GM21786 (cell line): ENCODE measurements around the gene FBXO46.
"Not testable (repeated sequence)": the region's sequence is repeated elsewhere in the genome, so short reads cannot be mapped to it uniquely, and the experiment has no call there.

Experiments
- ATAC-seq: cut with Tn5 transposase; IDR thresholded peaks from one replicate; pipeline ENCODE4 v1.9.1; 2021; ENCODE audit not compliant: unreplicated experiment

FBXO46 gene

GRCh38 chr19:45687599-45687998 is 43.1 kb downstream of the FBXO46 start:
- no peak for ATAC-seq

DNA sequence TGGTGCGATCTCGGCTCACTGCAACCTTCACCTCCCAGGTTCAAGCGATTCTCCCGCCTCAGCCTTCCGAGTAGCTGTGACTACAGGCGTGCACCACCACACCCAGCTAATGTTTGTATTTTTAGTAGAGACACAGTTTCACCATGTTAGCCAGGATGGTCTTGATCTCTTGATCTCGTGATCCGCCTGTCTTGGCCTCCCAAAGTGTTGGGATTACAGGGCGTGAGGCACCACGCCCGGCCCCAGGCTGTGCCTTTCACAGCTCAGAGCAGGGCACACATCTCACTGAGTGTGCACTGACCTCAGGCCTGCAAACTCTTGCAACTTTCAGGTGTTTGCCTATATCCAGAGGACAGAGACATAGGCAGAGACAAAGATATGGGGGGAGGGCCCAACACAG is 45.7 kb downstream of the FBXO46 start:
- ATAC-seq: not testable (repeated sequence)

DNA sequence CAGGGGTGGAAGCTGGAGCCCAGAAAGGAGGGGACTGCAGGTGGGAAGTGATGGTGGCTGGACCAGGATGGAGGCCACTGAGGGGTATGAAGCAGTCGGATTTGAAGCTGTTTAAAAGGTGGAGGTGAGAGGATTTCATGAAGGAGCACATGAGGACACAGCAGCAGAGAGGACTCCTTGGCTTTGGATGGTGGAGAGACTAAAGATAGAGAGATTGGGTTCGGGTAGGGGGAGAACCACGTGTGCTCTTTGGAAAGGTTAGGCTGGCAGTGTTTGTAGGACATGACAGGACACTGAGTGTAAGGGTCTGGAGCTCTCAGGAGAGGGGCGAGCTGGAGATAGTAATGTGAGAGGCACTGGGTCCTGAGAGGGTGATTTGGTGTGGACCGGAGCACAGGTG is 47.8 kb downstream of the FBXO46 start:
- ATAC-seq: no peak

GRCh38 chr19:45682117-45682516 is 48.6 kb downstream of the FBXO46 start:
- ATAC-seq: no peak

DNA sequence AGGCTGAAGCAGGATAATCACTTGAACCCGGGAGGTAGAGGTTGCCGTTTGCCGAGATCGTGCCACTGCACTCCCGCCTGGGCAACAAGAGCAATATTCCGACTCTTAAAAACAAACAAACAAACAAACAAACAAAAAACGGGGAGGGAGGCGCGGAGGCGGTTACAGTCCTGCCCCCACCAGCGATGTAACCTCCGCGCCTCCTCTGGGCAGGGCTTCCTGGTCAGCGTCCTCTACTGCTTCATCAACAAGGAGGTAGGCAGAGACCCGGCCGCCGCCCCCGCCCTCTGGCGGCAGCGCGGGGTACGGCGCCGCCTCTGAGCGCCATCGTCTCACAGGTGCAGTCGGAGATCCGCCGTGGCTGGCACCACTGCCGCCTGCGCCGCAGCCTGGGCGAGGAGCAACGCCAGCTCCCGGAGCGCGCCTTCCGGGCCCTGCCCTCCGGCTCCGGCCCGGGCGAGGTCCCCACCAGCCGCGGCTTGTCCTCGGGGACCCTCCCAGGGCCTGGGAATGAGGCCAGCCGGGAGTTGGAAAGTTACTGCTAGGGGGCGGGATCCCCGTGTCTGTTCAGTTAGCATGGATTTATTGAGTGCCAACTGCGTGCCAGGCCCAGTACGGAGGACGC is 49.2 kb downstream of the FBXO46 start:
- ATAC-seq: peak; percentile 64

- ATAC-seq: peak; percentile 53
These were observed 53.1 kb downstream of the FBXO46 start for GRCh38 chr19:45677351-45678230.

DNA sequence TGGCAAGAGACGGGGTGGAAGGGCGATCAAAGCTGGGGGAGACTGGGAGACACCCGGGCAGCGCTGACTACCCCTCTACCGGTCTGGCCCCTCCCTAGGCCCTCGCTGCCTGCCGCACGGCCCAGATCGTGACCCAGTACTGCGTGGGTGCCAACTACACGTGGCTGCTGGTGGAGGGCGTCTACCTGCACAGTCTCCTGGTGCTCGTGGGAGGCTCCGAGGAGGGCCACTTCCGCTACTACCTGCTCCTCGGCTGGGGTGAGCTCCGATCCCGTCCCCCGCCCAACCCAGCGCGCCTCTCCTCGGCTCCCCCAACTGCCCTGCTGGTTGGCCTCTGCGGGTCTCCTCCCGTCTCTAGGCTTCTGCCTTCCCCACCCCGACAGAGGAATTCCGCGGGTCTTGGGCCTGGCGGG is 53.8 kb downstream of the FBXO46 start:
- no peak for ATAC-seq

DNA sequence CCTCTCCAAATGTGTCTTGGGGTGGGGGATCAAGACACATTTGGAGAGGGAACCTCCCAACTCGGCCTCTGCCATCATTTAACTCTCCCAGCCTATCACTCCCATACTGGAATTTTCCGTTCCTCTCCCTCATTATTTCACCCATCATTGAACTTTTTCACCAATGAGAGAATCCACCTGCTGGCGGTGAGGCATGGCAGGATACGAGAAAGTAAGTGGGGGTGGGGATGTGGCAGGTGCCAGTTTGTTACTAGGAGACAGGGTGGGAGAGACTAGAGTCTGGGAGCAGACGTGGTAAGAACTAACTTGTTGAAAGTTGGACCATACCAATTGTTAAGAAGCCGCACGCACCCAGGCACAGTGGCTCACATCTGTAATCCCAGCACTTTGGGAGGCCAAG is 55.8 kb downstream of the FBXO46 start:
- no peak for ATAC-seq

GRCh38 chr19:45670670-45671453 is 59.8 kb downstream of the FBXO46 start:
- ATAC-seq: peak; percentile 39

DNA sequence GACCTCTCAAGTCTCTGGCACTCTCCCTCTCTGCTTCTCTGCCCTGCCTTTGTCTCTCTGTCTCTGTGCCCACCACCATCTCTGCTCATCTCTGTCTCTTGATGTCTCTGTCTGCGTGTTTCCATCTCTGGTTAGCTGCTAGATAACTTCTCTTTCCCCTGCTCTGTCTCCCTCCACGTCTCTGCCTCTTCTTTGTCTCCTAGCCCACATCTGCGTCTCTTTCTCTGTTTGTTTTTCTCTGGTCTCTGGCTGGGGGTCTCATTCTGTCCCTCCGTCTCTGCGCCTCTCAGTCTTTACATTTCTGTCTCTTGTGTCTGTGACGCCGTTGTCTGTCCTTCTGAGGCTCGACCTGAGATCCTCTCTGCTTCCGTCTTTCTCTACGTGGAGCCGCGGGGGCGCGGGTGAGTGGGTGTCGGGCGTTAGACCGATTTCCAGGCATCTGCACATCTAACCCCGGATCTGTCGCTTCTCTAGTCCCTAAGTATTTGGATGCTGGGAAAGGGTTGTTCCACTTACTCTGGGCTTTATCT is 62.3 kb downstream of the FBXO46 start:
- no peak for ATAC-seq

GRCh38 chr19:45667620-45668341 is 62.9 kb downstream of the FBXO46 start, which contains the start of gene GIPR:
GIPR (plus strand) TSS chr19:45668221; CDS start chr19:45669521, 1,300 bp downstream.
- ATAC-seq: no peak

DNA sequence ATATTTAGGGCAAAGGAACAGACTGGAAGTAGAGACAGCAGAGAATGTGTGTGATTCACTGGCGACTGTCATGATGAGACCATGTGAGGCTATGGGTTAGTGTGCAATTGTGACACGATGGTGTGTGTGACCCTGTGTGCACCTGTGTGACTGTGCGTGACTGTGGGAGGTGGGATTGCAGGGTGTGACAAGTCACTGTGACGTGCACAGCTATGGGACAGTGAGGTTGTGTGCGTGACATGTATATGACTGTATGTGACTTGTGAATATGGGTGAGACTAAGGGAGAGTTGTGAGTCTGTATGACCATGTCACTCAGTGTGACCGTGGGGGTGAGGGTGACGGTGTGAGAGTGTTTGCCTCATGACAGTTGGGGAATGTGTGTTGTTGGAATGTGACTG is 66.1 kb downstream of the FBXO46 start:
- ATAC-seq: no peak

GRCh38 chr19:45663800-45664199 is 66.9 kb downstream of the FBXO46 start:
- no peak for ATAC-seq

- ATAC-seq: no peak
These were observed 70.1 kb downstream of the FBXO46 start for GRCh38 chr19:45660636-45661035.
